HG03097 (cell line): ENCODE data around the gene SPDYE8.
"Not testable (repeated sequence)": the region's sequence is repeated elsewhere in the genome, so short reads cannot be mapped to it uniquely, and the experiment has no call there.

Experiments used
- ATAC-seq: cut with Tn5 transposase; IDR thresholded peaks from one replicate; pipeline ENCODE4 v1.9.1; 2021; ENCODE audit not compliant: unreplicated experiment, low FRiP score

SPDYE8 gene, protein sequence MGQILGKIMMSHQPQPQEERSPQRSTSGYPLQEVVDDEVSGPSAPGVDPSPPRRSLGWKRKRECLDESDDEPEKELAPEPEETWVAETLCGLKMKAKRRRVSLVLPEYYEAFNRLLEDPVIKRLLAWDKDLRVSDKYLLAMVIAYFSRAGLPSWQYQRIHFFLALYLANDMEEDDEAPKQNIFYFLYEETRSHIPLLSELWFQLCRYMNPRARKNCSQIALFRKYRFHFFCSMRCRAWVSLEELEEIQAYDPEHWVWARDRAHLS

DNA sequence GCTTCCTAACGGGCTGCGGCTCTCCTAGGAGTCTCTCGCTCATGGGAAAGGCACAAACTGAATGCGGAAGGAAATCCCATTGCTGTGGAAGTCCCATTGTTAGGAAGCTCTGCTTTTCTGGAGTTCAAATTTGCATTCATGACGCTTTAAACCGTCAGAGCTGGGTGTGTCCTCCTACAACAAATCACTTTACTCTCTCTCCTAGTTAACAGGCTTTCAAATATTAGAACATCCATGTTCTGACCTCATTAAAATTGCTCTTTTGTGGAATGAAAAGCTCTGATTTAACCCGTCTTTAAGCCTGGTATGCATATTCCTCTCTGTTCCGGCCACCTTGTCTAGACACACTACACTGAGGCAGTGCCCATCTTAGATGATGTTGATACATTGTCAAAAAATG is at the start of gene SPDYE8:
Gene SPDYE8, minus strand, starts transcription at position 101 of the 400 bp plus-strand sequence. CDS start 1,800 bp downstream, outside the sequence.
- ATAC-seq = not testable (repeated sequence)

- not testable (repeated sequence) for ATAC-seq
Observed at GRCh38 chr7:73057811-73058210, 28.2 kb upstream of the SPDYE8 start, which contains the start of gene SPDYE11. Gene SPDYE11, minus strand, starts transcription at chr7:73057911. Its CDS starts 1,800 bp downstream, at chr7:73056111.

DNA sequence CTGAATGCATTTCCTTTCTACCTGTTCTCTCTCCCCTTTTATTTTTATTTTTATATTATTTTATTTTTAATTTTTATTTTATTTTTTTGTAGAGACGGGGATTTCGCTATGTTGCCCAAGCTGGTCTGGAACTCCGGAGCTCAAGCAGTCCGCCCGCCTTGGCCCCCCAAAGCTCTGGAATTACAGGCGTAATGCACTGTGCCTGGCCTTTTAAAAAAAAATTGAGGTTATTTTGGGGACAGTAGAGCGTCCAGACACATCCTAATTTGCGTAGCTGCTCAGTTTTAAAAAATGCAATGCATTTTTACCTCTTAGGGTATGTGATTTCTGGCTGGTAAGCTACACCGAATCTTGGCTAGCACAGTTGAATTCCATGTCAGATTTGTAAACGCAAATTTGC is 23.1 kb downstream of the SPDYE8 start:
- not testable (repeated sequence) for ATAC-seq

- peak; percentile 88 for ATAC-seq
Observed at GRCh38 chr7:73005693-73006447, 23.7 kb downstream of the SPDYE8 start.

GRCh38 chr7:73005356-73005692 is 24.2 kb downstream of the SPDYE8 start:
- peak; percentile 82 for ATAC-seq

GRCh38 chr7:72997887-72998468 is 31.6 kb downstream of the SPDYE8 start:
- not testable (repeated sequence) for ATAC-seq

- not testable (repeated sequence) for ATAC-seq
Observed at GRCh38 chr7:72997447-72997846, 32.1 kb downstream of the SPDYE8 start.

GRCh38 chr7:72995484-72995883 is 34.1 kb downstream of the SPDYE8 start:
- not testable (repeated sequence) for ATAC-seq

- not testable (repeated sequence) for ATAC-seq
Observed at GRCh38 chr7:72990146-72990913, 39.2 kb downstream of the SPDYE8 start.

DNA sequence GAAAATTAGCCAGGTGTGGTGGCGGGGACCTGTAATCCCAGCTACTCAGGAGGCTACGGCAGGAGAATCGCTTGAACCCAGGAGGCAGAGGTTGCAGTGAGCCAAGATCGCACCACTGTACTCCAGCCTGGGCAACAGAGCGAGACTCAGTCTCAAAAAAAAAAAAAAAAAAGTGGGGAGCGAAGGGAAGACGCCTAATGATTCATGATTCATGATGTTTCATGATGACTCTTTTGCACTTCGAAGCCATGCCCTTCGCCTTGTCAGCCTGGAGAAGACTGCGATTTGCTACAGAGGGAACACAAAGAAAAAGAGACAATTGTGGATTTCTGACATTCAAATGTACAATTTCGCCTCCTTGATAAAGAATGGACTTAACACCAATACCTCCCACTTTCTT is 47.5 kb downstream of the SPDYE8 start:
- ATAC-seq = not testable (repeated sequence)

DNA sequence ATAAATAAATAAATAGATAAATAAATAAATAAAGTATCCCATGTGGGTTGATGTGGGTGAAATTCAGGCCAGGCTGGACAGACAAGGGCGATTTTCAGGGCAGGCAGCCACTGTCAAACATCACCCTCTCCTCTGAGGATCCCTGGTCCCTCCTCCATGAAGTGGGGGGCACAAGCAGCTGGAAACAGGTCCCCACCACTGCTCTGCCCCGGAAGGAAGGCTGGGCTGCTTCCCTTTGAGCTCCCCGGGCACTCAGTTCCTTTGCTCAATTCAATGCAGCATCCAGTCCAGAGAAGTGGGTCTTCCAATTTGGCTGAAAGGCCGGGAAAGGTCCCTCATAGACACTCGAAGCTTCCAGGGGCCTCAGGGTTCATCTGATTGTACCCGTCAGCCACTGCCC is 49.2 kb downstream of the SPDYE8 start:
- not testable (repeated sequence) for ATAC-seq

- ATAC-seq = not testable (repeated sequence)
Observed at GRCh38 chr7:72976434-72976833, 53.1 kb downstream of the SPDYE8 start.

DNA sequence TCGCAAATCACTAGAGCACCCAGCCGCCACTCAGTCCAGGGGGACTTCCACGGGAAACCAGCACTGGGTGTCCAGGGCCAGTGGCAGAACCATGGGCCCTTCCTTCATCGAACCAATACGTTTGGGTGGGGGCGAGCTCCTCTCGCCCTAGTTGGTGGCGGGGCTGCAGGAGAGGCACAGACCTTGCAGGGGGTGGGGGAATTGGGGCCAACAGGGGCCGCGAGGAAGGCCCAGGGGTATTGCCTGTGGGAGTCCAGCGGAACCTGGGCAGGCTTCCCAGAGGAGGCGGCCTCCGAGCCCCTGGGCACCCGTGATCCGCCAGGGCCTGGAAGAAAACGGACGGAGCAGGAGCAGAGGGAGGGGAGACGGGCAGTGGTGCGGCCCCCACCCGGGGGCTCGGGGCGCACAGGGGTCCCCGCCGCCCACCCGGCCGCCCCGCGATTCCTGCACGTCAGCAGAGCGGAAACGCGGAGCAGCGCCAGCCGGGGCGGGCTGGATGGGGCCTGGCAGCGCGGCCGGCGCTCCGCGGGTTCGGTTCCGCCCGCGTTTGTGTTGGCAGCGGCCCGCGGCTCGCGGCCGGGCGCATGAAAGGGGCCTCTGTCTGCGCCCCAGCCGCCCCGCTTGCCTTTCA is 53.8 kb downstream of the SPDYE8 start:
- not testable (repeated sequence) for ATAC-seq

- ATAC-seq = not testable (repeated sequence)
Observed at GRCh38 chr7:72974781-72975180, 54.8 kb downstream of the SPDYE8 start.

GRCh38 chr7:72971505-72971904 is 58.1 kb downstream of the SPDYE8 start:
- not testable (repeated sequence) for ATAC-seq
